Peyer's patch (tissue), 4 donors: ENCODE measurements around the gene LSR. TPM values are rescaled to one million over a fixed set of nuclear protein-coding genes. Genes with fewer than 3 reads are reported as not detected.

Source experiments
- DNase-seq, 3 donors: peaks; one replicate each; pipeline ENCODE4 v3.0.0-alpha.2; 2017 to 2019
- H3K27ac ChIP-seq, 4 donors: fragments of 200-600 bp; sonication (generic); one replicate each; pipeline ENCODE4 v1.5.1; 2016 to 2019
- H3K27me3 ChIP-seq, 2 donors: fragments of 200-600 bp; sonication (generic); one replicate each; pipeline ENCODE4 v1.5.1; 2019
- H3K36me3 ChIP-seq, 3 donors: fragments of 200-600 bp; sonication (generic); one replicate each; pipeline ENCODE4 v1.5.1; 2016 to 2019
- H3K4me1 ChIP-seq, 4 donors: fragments of 200-600 bp; sonication (generic); one replicate each; pipeline ENCODE4 v1.5.1; 2016 to 2019
- H3K4me3 ChIP-seq, 4 donors: fragments of 200-600 bp; sonication (generic); 1 replicate in 3 of 4; 2 replicates in 1 of 4; pipeline ENCODE4 v1.5.1; 2016 to 2019; ENCODE audit warnings: mild to moderate bottlenecking in 1 of 4
- H3K9me3 ChIP-seq, 4 donors: fragments of 200-600 bp; sonication (generic); one replicate each; pipeline ENCODE4 v1.5.1; 2016 to 2019; ENCODE audit warnings: mild to moderate bottlenecking in 1 of 4
- CTCF ChIP-seq, 6 experiments: fragments of 450-650 bp in 4 of 6; fragments of 200-600 bp in 2 of 6; sonication (generic) in 1 of 6; IDR thresholded peaks; one replicate each; pipeline ENCODE4 v1.5.1; 2017 to 2019; ENCODE audit warnings: antibody characterized with exemption in 6 of 6, mild to moderate bottlenecking in 3 of 6, moderate library complexity in 1 of 6
- POLR2A ChIP-seq, 2 donors: fragments of 450-650 bp; IDR thresholded peaks; one replicate each; pipeline ENCODE4 v1.5.1; 2017; ENCODE audit warnings: antibody characterized with exemption in 2 of 2, mild to moderate bottlenecking in 2 of 2, moderate library complexity in 2 of 2
- total RNA-seq, 4 donors: library from RNA; depleted of rRNA; stranded (reverse); fragments of >200 nt; gene quantifications; one replicate each; pipeline ENCODE4 v1.1.0, GENCODE V29; 2016

LSR gene
- total RNA-seq, 4 donors from 2014 or later = 28.9 to 214 (median 188) TPM

- Histone ChIP-seq H3K4me3 (no peak overlapping the region), H3K27me3 (no peaks in the 10 kb centered on the region), H3K27ac (no peak overlapping the region), H3K4me1 (peaks cover 0 to 9% (median 0%) of the 10 kb centered on the region in 4 donors), H3K9me3 (no peaks in the 10 kb centered on the region), H3K36me3 (peaks cover 0 to 63% (median 0%) of the 10 kb centered on the region in 3 donors)
- no peak for DNase-seq
- no peak for TF ChIP-seq CTCF (IDR thresholded peaks at IDR 0.05)
- no peak for TF ChIP-seq POLR2A (IDR thresholded peaks at IDR 0.05)
Observed at GRCh38 chr19:35276706-35277281, 28.0 kb downstream of the LSR start.

- DNase-seq = no peak
- Histone ChIP-seq H3K27ac (no peak overlapping the region), H3K27me3 (no peaks in the 10 kb centered on the region), H3K4me3 (no peak overlapping the region), H3K36me3 (peaks cover 0 to 44% (median 0%) of the 10 kb centered on the region in 3 donors), H3K9me3 (no peaks in the 10 kb centered on the region), H3K4me1 (peaks cover 0 to 6% (median 0%) of the 10 kb centered on the region in 4 donors)
- TF ChIP-seq POLR2A (IDR thresholded peaks at IDR 0.05) (no peak), CTCF (IDR thresholded peaks at IDR 0.05) (no peak)
Observed at GRCh38 chr19:35278578-35279284, 29.9 kb downstream of the LSR start.

GRCh38 chr19:35279374-35279773 is 30.6 kb downstream of the LSR start:
- TF ChIP-seq POLR2A (IDR thresholded peaks at IDR 0.05) (no peak), CTCF (IDR thresholded peaks at IDR 0.05) (no peak)
- Histone ChIP-seq H3K4me3 (no peak overlapping the region), H3K27me3 (no peaks in the 10 kb centered on the region), H3K9me3 (no peaks in the 10 kb centered on the region), H3K27ac (no peak overlapping the region), H3K36me3 (peaks cover 0 to 38% (median 0%) of the 10 kb centered on the region in 3 donors), H3K4me1 (peaks cover 0 to 6% (median 0%) of the 10 kb centered on the region in 4 donors)
- no peak for DNase-seq

- Histone ChIP-seq H3K4me3 (no peak overlapping the region), H3K27me3 (no peaks in the 10 kb centered on the region), H3K4me1 (peaks cover 0 to 6% (median 0%) of the 10 kb centered on the region in 4 donors), H3K9me3 (no peaks in the 10 kb centered on the region), H3K27ac (no peak overlapping the region), H3K36me3 (peaks cover 0 to 36% (median 0%) of the 10 kb centered on the region in 3 donors)
- TF ChIP-seq CTCF (IDR thresholded peaks at IDR 0.05) (no peak), POLR2A (IDR thresholded peaks at IDR 0.05) (no peak)
- no peak for DNase-seq
Observed at GRCh38 chr19:35279985-35280821, 31.4 kb downstream of the LSR start.

- peaks cover 0 to 6% (median 0%) of the 10 kb centered on the region in 4 donors for H3K4me1 ChIP-seq
- no peak overlapping the region for H3K4me3 ChIP-seq
- peaks cover 0 to 32% (median 0%) of the 10 kb centered on the region in 3 donors for H3K36me3 ChIP-seq
- no peak overlapping the region for H3K27ac ChIP-seq
- no peak for TF ChIP-seq CTCF (IDR thresholded peaks at IDR 0.05)
- no peaks in the 10 kb centered on the region for H3K27me3 ChIP-seq
- no peaks in the 10 kb centered on the region for H3K9me3 ChIP-seq
- DNase-seq = no peak
Observed at GRCh38 chr19:35281303-35281702, 32.5 kb downstream of the LSR start.
